Suprapubic skin (tissue), 4 donors: ENCODE measurements around the gene PRRG1.

Experiments
- EP300 ChIP-seq: sonication (generic); formaldehyde crosslinking; IDR thresholded peaks from one replicate; pipeline ENCODE4 v1.6.1; 2017; ENCODE audit warnings: antibody characterized with exemption
- POLR2A ChIP-seq, 2 donors: fragments of 450-650 bp; IDR thresholded peaks; one replicate each; pipeline ENCODE4 v1.6.1; 2017; ENCODE audit warnings: antibody characterized with exemption in 2 of 2, mild to moderate bottlenecking in 2 of 2, moderate library complexity in 2 of 2
- POLR2AphosphoS5 ChIP-seq, 3 donors: sonication (generic); formaldehyde crosslinking; IDR thresholded peaks; one replicate each; pipeline ENCODE4 v1.6.1; 2017; ENCODE audit warnings: antibody characterized with exemption in 3 of 3
- TF ChIP-seq, protein P1 (sequence below), 2 donors: fragments of 200-600 bp in 1 of 2; fragments of 450-650 bp in 1 of 2; sonication (generic) in 1 of 2; IDR thresholded peaks; one replicate each; pipeline ENCODE4 v1.5.1; 2016 to 2019; ENCODE audit warnings: antibody characterized with exemption in 2 of 2, mild to moderate bottlenecking in 1 of 2, moderate library complexity in 1 of 2

DNA sequence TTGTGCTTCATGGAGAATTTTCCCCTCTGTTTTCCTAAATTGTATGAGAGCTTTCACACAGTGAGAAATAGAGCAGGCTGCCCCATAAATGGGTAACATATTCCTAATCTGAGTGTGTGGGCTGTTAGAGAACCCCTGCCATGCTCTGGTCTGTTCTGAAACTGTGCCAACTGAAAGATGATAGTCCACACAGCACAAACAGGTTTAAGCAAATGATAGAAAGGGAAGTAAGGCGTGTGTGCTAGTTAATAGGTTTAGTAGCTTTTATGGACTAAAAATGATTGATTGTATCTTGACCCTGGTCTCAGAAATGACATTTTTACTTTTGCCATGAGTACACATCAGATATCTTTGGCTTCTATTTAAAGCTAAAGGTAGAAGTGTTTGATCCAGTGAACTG is 106.2 kb downstream of the PRRG1 start:
- TF ChIP-seq, protein P1, sequence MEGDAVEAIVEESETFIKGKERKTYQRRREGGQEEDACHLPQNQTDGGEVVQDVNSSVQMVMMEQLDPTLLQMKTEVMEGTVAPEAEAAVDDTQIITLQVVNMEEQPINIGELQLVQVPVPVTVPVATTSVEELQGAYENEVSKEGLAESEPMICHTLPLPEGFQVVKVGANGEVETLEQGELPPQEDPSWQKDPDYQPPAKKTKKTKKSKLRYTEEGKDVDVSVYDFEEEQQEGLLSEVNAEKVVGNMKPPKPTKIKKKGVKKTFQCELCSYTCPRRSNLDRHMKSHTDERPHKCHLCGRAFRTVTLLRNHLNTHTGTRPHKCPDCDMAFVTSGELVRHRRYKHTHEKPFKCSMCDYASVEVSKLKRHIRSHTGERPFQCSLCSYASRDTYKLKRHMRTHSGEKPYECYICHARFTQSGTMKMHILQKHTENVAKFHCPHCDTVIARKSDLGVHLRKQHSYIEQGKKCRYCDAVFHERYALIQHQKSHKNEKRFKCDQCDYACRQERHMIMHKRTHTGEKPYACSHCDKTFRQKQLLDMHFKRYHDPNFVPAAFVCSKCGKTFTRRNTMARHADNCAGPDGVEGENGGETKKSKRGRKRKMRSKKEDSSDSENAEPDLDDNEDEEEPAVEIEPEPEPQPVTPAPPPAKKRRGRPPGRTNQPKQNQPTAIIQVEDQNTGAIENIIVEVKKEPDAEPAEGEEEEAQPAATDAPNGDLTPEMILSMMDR (IDR thresholded peaks at IDR 0.05), result no peak
- no peak for TF ChIP-seq EP300
- no peak for TF ChIP-seq POLR2AphosphoS5 (IDR thresholded peaks at IDR 0.05)
- no peak for TF ChIP-seq POLR2A (IDR thresholded peaks at IDR 0.05)
